Caco-2 (cell line): ENCODE results near the gene BAZ1B. TPM values are rescaled to one million over a fixed set of nuclear protein-coding genes. Genes with fewer than 3 reads are reported as not detected.
"Not testable (repeated sequence)": the region's sequence is repeated elsewhere in the genome, so short reads cannot be mapped to it uniquely, and the experiment has no call there.

Experiments used
- BruUV-seq: library from RNA; stranded (reverse); fragments of 400-500 nt; replicated peaks from 2 replicates; lab custom pipeline; 2021; lab: Mats Ljungman, UMichigan
- CTCF ChIA-PET: fragments of 300-600 bp; sonication (Branson Sonifier 250); formaldehyde crosslinking; loops from one replicate; lab custom pipeline; 2022; ENCODE audit warnings: antibody characterized with exemption; lab: Charles Lee
- POLR2A ChIA-PET: fragments of 300-600 bp; sonication (Branson Sonifier 250); formaldehyde crosslinking; loops from one replicate; lab custom pipeline; 2022; ENCODE audit warnings: antibody characterized with exemption; lab: Charles Lee
- DNase-seq, 2 experiments: peaks; one replicate each; pipeline versions ENCODE4 v3.0.0 to v3.0.0-alpha.2; 2020 to 2022
- H3K27me3 ChIP-seq: replicated peaks from 2 replicates; pipeline ENCODE4 v1.6.0; 2011; ENCODE audit warnings: low read length; ENCODE audit not compliant: control insufficient read depth, insufficient read depth
- H3K36me3 ChIP-seq: 2 replicates; pipeline ENCODE4 v1.5.1; 2011; ENCODE audit warnings: low read length; ENCODE audit not compliant: control insufficient read depth, insufficient read depth
- H3K4me1 ChIP-seq: fragments of 250-450 bp; sonication (Bioruptor Pico); 2 replicates; pipeline ENCODE4 v1.5.1; 2020; ENCODE audit warnings: mild to moderate bottlenecking
- H3K4me3 ChIP-seq: 2 replicates; pipeline ENCODE4 v1.5.1; 2011; ENCODE audit warnings: low read depth, mild to moderate bottlenecking, control low read depth, low read length
- H3K9me3 ChIP-seq: fragments of 250-450 bp; sonication (Bioruptor Pico); 2 replicates; pipeline ENCODE4 v1.5.1; 2020; ENCODE audit warnings: mild to moderate bottlenecking, moderate library complexity
- H3K27ac Mint-ChIP-seq: one replicate; pipeline ENCODE4 v1.8.0; 2022; ENCODE audit warnings: mixed read lengths; ENCODE audit not compliant: unreplicated experiment
- H3K27me3 Mint-ChIP-seq: one replicate; pipeline ENCODE4 v1.8.0; 2022; ENCODE audit warnings: mixed read lengths; ENCODE audit not compliant: insufficient read depth, unreplicated experiment
- H3K36me3 Mint-ChIP-seq: one replicate; pipeline ENCODE4 v1.8.0; 2022; ENCODE audit warnings: mild to moderate bottlenecking, mixed read lengths; ENCODE audit not compliant: insufficient read depth, unreplicated experiment
- H3K4me1 Mint-ChIP-seq: one replicate; pipeline ENCODE4 v1.8.0; 2022; ENCODE audit warnings: low read depth, mixed read lengths; ENCODE audit not compliant: unreplicated experiment
- H3K4me3 Mint-ChIP-seq: one replicate; pipeline ENCODE4 v1.8.0; 2022; ENCODE audit warnings: mild to moderate bottlenecking, moderate library complexity, mixed read lengths; ENCODE audit not compliant: unreplicated experiment
- H3K9me3 Mint-ChIP-seq: one replicate; pipeline ENCODE4 v1.8.0; 2022; ENCODE audit warnings: mixed read lengths; ENCODE audit not compliant: unreplicated experiment
- CTCF ChIP-seq, 2 experiments: fragments of 200-600 bp in 1 of 2; IDR thresholded peaks; 1 replicate in 1 of 2; 2 replicates in 1 of 2; pipeline versions ENCODE4 v1.5.1 to v1.8.0; 2011 to 2022; ENCODE audit warnings: antibody characterized with exemption in 1 of 2, control low read depth in 1 of 2, inconsistent platforms in 1 of 2, low read depth in 1 of 2, low read length in 1 of 2, mild to moderate bottlenecking in 1 of 2, moderate library complexity in 1 of 2; ENCODE audit not compliant: insufficient read depth in 1 of 2, severe bottlenecking in 1 of 2, unreplicated experiment in 1 of 2
- intact Hi-C: fragments of 100-400 bp; cut with micrococcal nuclease; formaldehyde crosslinking; loops from one replicate; pipeline ENCODE4 v1.10.0; 2022; ENCODE audit not compliant: unreplicated experiment
- total RNA-seq: library from RNA; stranded (reverse); gene quantifications from 2 replicates; pipeline ENCODE4 v1.2.3, GENCODE V29; 2022

Gene BAZ1B
- total RNA-seq, 1 experiment from 2014 or later = 85.7 TPM

- BruUV-seq = no TSS peak
These were observed 8.7 kb upstream of the BAZ1B start for GRCh38 chr7:73530800-73531199.

GRCh38 chr7:73526896-73527821 is 5.1 kb upstream of the BAZ1B start:
- no peak for TF ChIP-seq CTCF (IDR thresholded peaks at IDR 0.05; ENCODE audit: insufficient read depth in 1 of 2, low read depth in 1 of 2, low read length in 1 of 2, severe bottlenecking in 1 of 2, unreplicated experiment in 1 of 2)
- Mint-ChIP-seq H3K4me3 (no peak overlapping the region), H3K9me3 (no peaks in the 10 kb centered on the region), H3K27ac (no peak overlapping the region), H3K36me3 (peaks cover 5% of the 10 kb centered on the region), H3K27me3 (no peaks in the 10 kb centered on the region), H3K4me1 (peaks cover 6% of the 10 kb centered on the region)
- Histone ChIP-seq H3K9me3 (no peaks in the 10 kb centered on the region), H3K4me3 (no peak overlapping the region), H3K27me3 (no peaks in the 10 kb centered on the region), H3K36me3 (no peaks in the 10 kb centered on the region), H3K4me1 (no peaks in the 10 kb centered on the region)
- intact Hi-C loops = no loop called here
- BruUV-seq = no TSS peak
- CTCF ChIA-PET = interaction anchor here (0.6 kb wide), 1 partner anchor 169 kb away, joined by 3 read pairs; no protein-coding TSS in a partner anchor
- POLR2A ChIA-PET = interaction anchor here (0.6 kb wide), 1 partner anchor 306 kb away, joined by 14 read pairs; no protein-coding TSS in a partner anchor
- peak; percentile 13 to 49 for DNase-seq

More at GRCh38 chr7:73530800-73531199, 8.7 kb upstream of the BAZ1B start:
- CTCF ChIA-PET = no interaction called here
- peaks cover 9% of the 10 kb centered on the region for H3K36me3 Mint-ChIP-seq
- Histone ChIP-seq H3K36me3 (no peaks in the 10 kb centered on the region), H3K27me3 (no peaks in the 10 kb centered on the region), H3K9me3 (no peaks in the 10 kb centered on the region), H3K4me1 (no peaks in the 10 kb centered on the region), H3K4me3 (no peak overlapping the region)
- TF ChIP-seq CTCF (IDR thresholded peaks at IDR 0.05; ENCODE audit: insufficient read depth in 1 of 2, low read depth in 1 of 2, low read length in 1 of 2, severe bottlenecking in 1 of 2, unreplicated experiment in 1 of 2) = no peak
- no peaks in the 10 kb centered on the region for H3K9me3 Mint-ChIP-seq
- no peak overlapping the region for H3K4me3 Mint-ChIP-seq
- no peak for DNase-seq
- H3K4me1 Mint-ChIP-seq = no peaks in the 10 kb centered on the region
- H3K27me3 Mint-ChIP-seq = no peaks in the 10 kb centered on the region
- no peak overlapping the region for H3K27ac Mint-ChIP-seq
- POLR2A ChIA-PET = interaction anchor here (0.7 kb wide), 1 partner anchor 25 kb away, joined by 3 read pairs; no protein-coding TSS in a partner anchor
- intact Hi-C loops = no loop called here

GRCh38 chr7:73526158-73526494 is 4.0 kb upstream of the BAZ1B start:
- CTCF ChIA-PET, POLR2A ChIA-PET: not testable (repeated sequence)

More at GRCh38 chr7:73526158-73526494, 4.0 kb upstream of the BAZ1B start:
- H3K4me3 ChIP-seq, H3K27me3 ChIP-seq, H3K4me1 ChIP-seq, H3K4me1 Mint-ChIP-seq, H3K27ac Mint-ChIP-seq, H3K9me3 Mint-ChIP-seq, H3K9me3 ChIP-seq, BruUV-seq, H3K36me3 ChIP-seq, H3K27me3 Mint-ChIP-seq, H3K4me3 Mint-ChIP-seq, DNase-seq, intact Hi-C loops: not testable (repeated sequence)
- H3K36me3 Mint-ChIP-seq = peaks cover 11% of the 10 kb centered on the region
